ENCODE measurements around the gene PURB.
"Not testable (repeated sequence)": the region's sequence is repeated elsewhere in the genome, so short reads cannot be mapped to it uniquely, and the experiment has no call there.

The PURB gene

GRCh38 chr7:44849885-44850544 lies 35.3 kb downstream of the PURB start:
- no peak for DNase-seq

GRCh38 chr7:44849259-44849884 lies 36.0 kb downstream of the PURB start:
- no peak for DNase-seq

GRCh38 chr7:44847920-44848634 lies 37.3 kb downstream of the PURB start, which contains the start of gene H2AZ2:
Gene H2AZ2 (minus strand): TSS chr7:44848087. CDS start chr7:44847971, 116 bp downstream.
- DNase-seq: peak; percentile 100

- DNase-seq: peak; percentile 90
Observed at GRCh38 chr7:44847509-44847919, 37.8 kb downstream of the PURB start.

- no peak for DNase-seq
Observed at GRCh38 chr7:44846816-44847508, 38.4 kb downstream of the PURB start.

- peak; percentile 41 for DNase-seq
Observed at GRCh38 chr7:44846390-44846789, 38.9 kb downstream of the PURB start.

GRCh38 chr7:44845451-44845850 lies 39.9 kb downstream of the PURB start:
- DNase-seq: no peak

- not testable (repeated sequence) for DNase-seq
Observed at GRCh38 chr7:44843440-44843839, 41.9 kb downstream of the PURB start.

GRCh38 chr7:44842675-44843074 lies 42.7 kb downstream of the PURB start:
- not testable (repeated sequence) for DNase-seq

GRCh38 chr7:44838751-44839150 lies 46.6 kb downstream of the PURB start:
- DNase-seq: no peak

- no peak for DNase-seq
Observed at GRCh38 chr7:44827567-44827966, 57.8 kb downstream of the PURB start.
